NCI-H2227 (cell line): ENCODE results near the gene TRAPPC5.

Experiments used
- DNase-seq: peaks from one replicate; lab custom pipeline; 2025; ENCODE audit not compliant: unreplicated experiment; lab: John Stamatoyannopoulos, UW

Gene TRAPPC5

GRCh38 chr19:7674010-7675005, 6.3 kb upstream of the TRAPPC5 start:
- DNase-seq: peak; percentile 26

GRCh38 chr19:7676376-7676775, 4.3 kb upstream of the TRAPPC5 start:
- DNase-seq: no peak

- DNase-seq: no peak
Measured at GRCh38 chr19:7676854-7677253, 3.8 kb upstream of the TRAPPC5 start, which contains the start of gene MCEMP1. Gene MCEMP1 (plus strand): TSS chr19:7677090. CDS start chr19:7677121, 31 bp downstream.

GRCh38 chr19:7677669-7678311, 2.8 kb upstream of the TRAPPC5 start:
- DNase-seq: no peak

GRCh38 chr19:7678971-7679751, 1.5 kb upstream of the TRAPPC5 start:
- DNase-seq: no peak

- no peak for DNase-seq
Measured at GRCh38 chr19:7679771-7680605, 645 bp upstream of the TRAPPC5 start.

GRCh38 chr19:7681340-7682174, 924 bp downstream of the TRAPPC5 start:
- peak; percentile 19 for DNase-seq

GRCh38 chr19:7682175-7682855, 1.7 kb downstream of the TRAPPC5 start:
- DNase-seq: no peak

- no peak for DNase-seq
Measured at GRCh38 chr19:7685546-7686445, 5.2 kb downstream of the TRAPPC5 start.

GRCh38 chr19:7687177-7687576, 6.5 kb downstream of the TRAPPC5 start:
- DNase-seq: no peak

GRCh38 chr19:7689165-7689564, 8.5 kb downstream of the TRAPPC5 start:
- no peak for DNase-seq

- no peak for DNase-seq
Measured at GRCh38 chr19:7690779-7691258, 10.2 kb downstream of the TRAPPC5 start.

- no peak for DNase-seq
Measured at GRCh38 chr19:7691497-7691896, 10.9 kb downstream of the TRAPPC5 start.

GRCh38 chr19:7692417-7693088, 11.9 kb downstream of the TRAPPC5 start:
- DNase-seq: no peak

GRCh38 chr19:7694499-7694898, 13.9 kb downstream of the TRAPPC5 start:
- no peak for DNase-seq

GRCh38 chr19:7697721-7698287, 17.2 kb downstream of the TRAPPC5 start:
- no peak for DNase-seq

- no peak for DNase-seq
Measured at GRCh38 chr19:7698583-7698982, 17.9 kb downstream of the TRAPPC5 start.
